Midbrain (tissue), 1 donor: ENCODE data around the gene NR0B1.

Source experiments
- DNase-seq: peaks from one replicate; lab custom pipeline; 2025; lab: John Stamatoyannopoulos, UW

Gene NR0B1

GRCh38 chrX:30309139-30309571 is at the start of gene NR0B1:
TSS of gene NR0B1 (minus strand) at chrX:30309390. CDS start at chrX:30309363, 27 bp downstream.
- DNase-seq = no peak

- DNase-seq = no peak
Observed at GRCh38 chrX:30349946-30350345, 40.8 kb upstream of the NR0B1 start.

- no peak for DNase-seq
Observed at GRCh38 chrX:30343206-30343605, 34.0 kb upstream of the NR0B1 start.

DNA sequence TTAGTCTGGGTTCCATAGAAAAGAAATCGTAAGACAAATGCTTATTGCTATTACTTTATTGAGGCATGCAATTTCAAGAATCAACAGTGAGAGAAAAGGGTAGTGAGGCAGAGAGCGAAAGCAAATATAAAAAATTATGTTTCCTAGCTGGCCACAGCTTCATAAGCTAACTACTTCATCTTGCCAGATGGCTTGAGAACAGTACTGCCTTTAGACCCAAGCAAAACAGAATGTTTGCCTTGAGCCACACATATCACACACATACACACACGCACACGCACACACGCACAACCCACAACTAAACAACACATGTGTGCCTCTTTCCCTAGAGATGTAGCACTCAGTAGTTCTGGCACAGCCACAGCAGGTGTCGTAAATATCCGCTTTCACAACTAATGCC is 31.6 kb upstream of the NR0B1 start:
- DNase-seq = no peak

- DNase-seq = no peak
Observed at GRCh38 chrX:30327762-30328161, 18.6 kb upstream of the NR0B1 start.

DNA sequence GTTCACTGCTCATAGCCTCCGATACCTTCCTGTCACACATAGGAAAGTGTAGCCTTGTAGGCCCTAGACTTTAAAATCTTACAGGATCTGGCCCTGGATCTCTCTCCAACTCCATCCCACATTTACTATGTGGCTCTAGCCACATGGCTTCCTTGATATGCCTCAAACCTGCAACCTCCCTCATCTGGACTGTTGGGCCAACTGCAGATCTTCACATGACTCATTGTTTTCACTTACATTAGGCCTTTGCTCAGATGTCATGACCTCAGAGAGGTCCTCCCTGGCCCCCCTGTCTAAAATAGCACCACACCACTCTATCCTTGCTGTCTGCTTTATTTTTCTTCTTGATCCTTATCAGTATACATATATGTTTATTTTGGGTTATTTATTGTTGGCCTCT is 8.1 kb upstream of the NR0B1 start:
- no peak for DNase-seq

- DNase-seq = no peak
Observed at GRCh38 chrX:30313322-30313721, 4.1 kb upstream of the NR0B1 start.

DNA sequence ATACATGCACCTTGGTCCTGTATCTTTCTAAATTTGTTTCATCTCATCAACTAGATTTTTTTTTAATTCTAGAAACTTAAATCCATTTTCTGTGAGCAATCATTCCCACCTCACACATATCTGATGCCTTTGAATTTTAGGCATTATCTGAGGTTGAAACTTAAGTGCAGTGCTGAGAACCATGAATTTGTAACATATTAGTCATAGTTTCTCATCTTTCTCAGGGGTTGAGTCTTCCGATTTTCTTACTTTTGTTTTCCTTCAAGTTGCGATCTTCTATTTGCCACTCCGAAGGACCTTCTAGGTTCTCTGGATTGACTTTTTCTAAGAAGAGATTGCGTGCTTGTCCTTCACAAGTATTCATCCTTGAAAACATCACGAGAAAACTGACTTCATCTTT is 3.7 kb upstream of the NR0B1 start:
- DNase-seq = no peak

GRCh38 chrX:30310429-30311206 is 1.4 kb upstream of the NR0B1 start:
- DNase-seq = no peak

DNA sequence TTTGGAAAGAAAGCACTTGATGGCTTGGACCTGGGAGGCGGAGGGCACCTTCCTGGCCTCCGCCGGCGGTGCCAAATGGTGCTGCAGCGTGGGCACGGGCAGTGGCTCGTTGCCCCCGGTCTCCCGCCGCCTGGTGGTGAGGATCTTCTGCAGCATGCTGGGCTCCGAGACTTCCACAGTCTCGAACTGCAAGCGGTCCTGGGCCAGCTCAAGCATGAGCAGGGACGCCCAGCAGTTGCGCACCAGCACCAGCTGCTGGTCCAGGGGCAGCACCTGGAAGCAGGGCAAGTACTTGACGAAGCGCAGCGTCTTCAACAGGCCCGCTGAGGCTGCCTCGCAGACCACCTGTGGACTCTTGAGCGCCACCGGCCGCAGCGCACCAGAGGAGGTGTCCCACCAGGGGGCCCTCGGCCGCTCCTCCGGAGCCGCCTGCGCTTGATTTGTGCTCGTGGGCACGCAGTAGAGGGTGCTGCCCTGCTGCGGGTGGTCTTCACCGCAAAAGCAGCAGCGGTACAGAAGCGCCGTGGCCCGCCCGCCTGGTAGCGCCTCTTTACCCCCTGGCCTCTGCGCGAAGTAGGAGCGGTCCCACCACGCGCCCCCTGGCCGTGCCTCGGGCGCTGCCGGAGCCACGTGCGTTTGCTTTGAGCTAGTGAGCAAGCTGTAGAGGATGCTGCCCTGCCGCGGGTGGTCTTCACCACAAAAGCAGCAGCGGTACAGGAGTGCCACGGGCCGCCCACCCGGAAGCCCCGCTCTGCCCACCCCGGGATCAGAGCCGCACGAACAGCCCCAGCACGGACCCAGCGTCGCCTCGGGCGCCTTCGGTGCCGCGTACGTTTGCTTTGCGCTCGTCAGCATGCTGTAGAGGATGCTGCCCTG is 689 bp downstream of the NR0B1 start:
- no peak for DNase-seq

- DNase-seq = no peak
Observed at GRCh38 chrX:30307466-30307865, 1.7 kb downstream of the NR0B1 start.

DNA sequence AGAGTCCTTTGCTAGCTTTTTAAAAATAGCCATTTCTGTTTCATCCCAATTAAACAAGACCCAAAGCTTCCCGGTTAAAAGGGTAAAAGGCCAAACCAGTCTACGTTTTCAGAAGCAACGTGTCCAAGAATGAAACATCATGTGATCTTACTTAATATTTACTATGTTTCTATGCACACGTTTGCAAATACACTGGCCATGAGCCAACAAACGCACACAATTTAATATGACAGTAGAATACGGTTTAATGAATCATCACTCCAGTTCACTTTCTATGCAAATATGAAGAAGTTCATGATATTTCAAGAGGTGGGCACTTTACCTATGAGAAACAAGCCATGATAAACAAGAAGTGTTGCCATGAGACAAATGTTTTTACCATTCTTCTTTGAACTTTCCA is 4.3 kb downstream of the NR0B1 start:
- DNase-seq = no peak

DNA sequence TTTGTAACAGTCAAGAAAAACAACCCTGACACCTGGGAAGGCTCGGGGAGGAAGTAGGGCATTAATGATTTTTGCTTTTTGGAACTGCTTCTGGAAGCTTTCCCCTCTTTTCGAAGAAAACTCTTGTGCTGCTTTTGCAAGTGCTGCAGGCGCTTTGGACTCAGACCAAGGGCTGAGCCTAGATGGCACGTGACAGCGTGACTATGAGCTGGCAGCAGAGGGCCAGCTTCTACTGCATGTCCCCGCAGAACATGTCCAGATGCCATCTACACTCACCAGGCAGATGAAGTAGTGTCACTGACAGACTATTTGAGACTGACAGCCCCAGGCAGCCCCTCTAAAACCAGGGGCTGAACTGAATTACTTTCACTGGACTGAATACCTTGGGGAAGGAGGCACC is 6.2 kb downstream of the NR0B1 start:
- DNase-seq = peak; percentile 17

DNA sequence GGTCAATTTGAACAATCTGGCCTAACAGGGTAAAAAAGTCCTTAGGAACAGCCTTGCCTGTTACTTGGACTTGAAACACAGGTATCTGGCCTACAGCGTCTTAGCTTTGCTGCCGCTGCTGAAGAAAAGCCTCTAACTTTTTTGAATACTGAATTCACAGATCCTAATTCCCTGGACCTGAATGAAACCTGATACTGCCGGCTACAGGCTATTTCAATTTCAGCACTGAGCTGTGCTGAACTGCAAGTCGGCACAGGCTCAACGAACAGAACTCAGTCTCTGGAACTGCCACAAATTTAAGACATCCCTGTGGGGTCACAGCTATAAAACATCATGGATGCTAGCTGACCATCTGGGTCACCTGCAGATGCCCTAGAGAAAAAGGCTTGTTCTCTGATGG is 7.2 kb downstream of the NR0B1 start:
- no peak for DNase-seq

GRCh38 chrX:30301208-30301607 is 8.0 kb downstream of the NR0B1 start:
- no peak for DNase-seq

GRCh38 chrX:30296408-30297254 is 12.6 kb downstream of the NR0B1 start:
- no peak for DNase-seq

DNA sequence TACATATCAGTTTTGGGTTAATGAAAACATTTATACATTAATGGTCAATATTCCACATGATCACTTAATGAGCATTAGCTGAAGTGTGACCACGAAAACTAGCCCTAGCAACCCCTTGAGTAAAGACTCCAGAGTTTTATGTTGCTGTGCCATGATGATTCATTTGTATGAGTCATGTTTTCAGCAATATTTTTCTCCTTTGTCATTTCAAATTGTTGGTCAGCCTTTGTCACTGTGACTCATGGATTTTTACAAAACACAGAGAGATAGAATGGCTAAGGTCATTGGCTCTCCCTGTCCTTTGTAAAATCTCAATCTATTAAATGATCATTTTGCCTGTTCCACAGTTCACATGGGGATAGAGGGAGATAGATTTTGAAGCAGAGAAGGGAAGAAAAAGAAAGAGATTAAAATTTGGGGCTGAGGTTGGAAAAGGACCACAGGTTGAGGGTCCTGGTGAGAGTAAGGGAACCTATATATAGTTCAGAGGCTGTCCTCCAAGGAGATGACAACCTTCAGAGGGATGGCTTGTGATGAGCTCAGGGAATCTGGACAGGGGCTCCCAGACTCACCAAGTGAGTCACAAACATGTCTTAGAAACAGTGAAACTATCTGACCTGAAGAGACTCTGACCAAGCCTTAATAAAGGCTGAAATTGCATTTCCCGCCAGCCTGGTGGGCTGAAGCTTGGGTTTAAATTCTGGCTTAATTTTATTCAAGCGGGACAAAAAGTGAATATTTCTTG is 25.6 kb downstream of the NR0B1 start:
- DNase-seq = no peak

- no peak for DNase-seq
Observed at GRCh38 chrX:30282527-30282926, 26.7 kb downstream of the NR0B1 start.

- no peak for DNase-seq
Observed at GRCh38 chrX:30280428-30280827, 28.8 kb downstream of the NR0B1 start.

DNA sequence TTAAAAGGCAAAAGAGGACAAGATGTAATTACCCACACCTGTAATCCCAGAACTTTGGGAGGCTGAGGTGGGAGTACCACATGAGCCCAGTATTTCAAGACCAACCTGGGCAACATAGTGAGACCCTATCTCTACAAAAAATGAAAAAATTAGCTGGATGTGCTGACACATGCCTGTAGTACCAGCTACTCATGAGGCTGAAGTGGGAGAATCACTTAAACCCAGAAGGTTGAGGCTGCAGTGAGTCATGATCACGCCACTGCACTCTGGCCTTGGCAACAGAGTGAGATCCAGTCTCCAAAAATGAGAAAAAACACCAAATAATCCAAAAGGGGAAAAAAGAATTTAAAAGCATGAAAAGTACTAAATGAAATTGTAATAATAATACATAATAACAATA is 30.8 kb downstream of the NR0B1 start:
- DNase-seq = no peak

DNA sequence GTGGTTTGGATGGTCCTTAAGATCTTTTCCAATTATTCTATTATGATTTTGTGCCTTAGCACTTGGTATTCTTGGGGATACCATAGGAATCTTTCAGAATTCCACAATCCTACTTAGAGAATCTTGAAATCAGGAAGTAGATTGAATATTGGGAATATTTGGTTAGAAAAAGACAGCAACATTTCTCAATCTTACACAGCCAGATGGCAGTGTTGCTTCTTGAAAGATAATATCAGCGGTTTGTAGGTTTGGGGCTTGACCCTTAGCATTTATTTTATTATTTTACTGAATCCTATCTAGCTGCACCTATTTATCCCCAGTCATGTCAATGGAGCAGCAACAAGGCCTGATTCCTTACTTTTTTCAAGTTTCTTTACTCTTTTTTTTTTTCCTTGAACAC is 33.7 kb downstream of the NR0B1 start:
- no peak for DNase-seq

GRCh38 chrX:30270639-30271038 is 38.6 kb downstream of the NR0B1 start:
- DNase-seq = no peak
